Stimulated activated CD4-positive, alpha-beta T cell treated with anti-CD3 and anti-CD28 coated beads, TNF-alpha, amount 100 ng/mL, for 24 hours (primary cell): ENCODE data around the gene ZNF710.

Experiments
- DNase-seq, 3 experiments: peaks; one replicate each; pipeline ENCODE4 v3.0.0-alpha.2; 2020; ENCODE audit warnings: low read depth in 3 of 3

Gene ZNF710

GRCh38 chr15:90016721-90017120 lies 15.6 kb downstream of the ZNF710 start:
- no peak for DNase-seq

GRCh38 chr15:90018216-90018831 lies 17.2 kb downstream of the ZNF710 start:
- DNase-seq: no peak

DNA sequence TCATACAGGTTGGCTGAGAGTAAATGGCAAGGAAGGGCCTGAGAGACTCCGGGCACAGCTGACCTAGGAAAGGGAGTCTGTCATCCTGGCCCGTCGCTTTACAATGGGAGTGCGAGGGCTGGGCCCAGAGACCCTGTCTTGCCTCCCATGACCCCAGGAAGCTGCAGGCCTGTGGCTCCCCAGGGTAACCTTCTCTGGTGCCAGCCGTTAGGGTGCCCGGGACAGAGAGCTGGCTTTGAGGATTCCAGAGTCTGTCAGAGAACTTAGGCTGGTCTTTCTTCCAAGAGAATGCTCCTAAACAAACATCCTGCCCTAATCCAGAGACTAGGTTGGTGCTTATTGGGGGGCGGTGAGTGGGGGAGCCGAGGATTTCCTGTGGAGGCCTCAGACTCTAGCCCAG lies 18.5 kb downstream of the ZNF710 start:
- DNase-seq: no peak

GRCh38 chr15:90020021-90020735 lies 19.1 kb downstream of the ZNF710 start:
- no peak for DNase-seq

- DNase-seq: no peak
These were observed 19.9 kb downstream of the ZNF710 start for GRCh38 chr15:90020936-90021507.

GRCh38 chr15:90022345-90022744 lies 21.2 kb downstream of the ZNF710 start:
- no peak for DNase-seq

DNA sequence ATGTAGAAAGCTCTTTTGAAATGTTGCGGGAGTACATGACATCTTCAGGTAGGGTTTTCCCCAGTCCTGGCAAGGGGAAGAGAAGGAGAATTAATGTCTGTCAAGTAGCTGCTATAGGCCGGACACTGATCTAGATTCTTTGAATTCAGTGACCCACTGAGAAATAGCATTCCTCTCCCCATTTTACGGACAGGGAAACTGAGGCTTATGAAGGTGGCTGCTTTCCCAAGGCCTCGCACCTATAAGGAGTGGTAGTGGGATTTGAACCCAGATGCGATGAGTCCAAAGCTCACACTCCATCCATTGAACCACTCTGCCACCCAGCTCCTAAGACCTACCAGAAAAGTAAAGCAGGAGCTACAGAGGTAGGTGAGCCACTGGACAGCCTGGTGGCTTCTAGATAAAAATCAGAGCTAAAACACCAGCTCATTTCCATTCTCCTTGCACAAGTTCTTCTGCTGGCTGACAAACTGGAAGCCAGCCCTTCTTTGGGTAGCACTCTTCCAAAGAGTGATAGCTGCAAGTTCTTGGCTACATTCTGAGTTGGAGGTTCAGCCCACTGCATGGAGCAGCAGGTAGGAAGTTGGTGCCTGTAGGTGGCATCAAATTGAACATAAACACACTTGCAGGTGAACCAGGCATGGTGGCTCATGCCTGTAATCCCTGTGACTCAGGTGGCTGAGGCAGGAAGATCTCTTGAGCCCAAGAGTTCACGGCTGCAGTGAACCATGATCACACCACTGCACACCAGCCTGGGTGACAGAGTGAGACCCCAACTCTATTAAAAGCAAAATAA lies 22.0 kb downstream of the ZNF710 start:
- no peak for DNase-seq

- no peak for DNase-seq
These were observed 23.3 kb downstream of the ZNF710 start for GRCh38 chr15:90024406-90024805.

- no peak for DNase-seq
These were observed 24.4 kb downstream of the ZNF710 start for GRCh38 chr15:90025489-90026033.

- DNase-seq: no peak
These were observed 27.3 kb downstream of the ZNF710 start for GRCh38 chr15:90028376-90028944.

DNA sequence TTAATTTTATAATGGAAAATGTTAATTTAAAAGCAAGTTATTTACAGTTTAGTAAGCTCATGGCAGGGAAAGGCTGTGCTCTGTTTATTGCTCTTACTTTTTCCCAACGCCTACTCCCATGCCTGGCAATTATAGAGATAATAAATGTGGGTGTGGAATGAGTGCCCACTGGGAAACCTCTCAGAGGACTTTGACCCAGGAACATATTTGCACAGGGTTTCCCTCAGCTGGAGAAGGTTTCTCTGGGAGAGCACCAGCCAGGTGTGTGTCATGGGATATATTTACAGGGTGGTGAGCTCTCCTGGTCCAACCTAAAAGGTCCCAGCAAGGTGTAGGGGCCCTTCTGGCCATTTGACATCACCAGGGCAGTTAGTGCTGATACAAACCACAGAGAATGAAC lies 27.9 kb downstream of the ZNF710 start:
- DNase-seq: no peak

GRCh38 chr15:90030376-90030775 lies 29.3 kb downstream of the ZNF710 start:
- no peak for DNase-seq

- DNase-seq: no peak
These were observed 30.2 kb downstream of the ZNF710 start for GRCh38 chr15:90031231-90031791.

- DNase-seq: no peak
These were observed 31.9 kb downstream of the ZNF710 start for GRCh38 chr15:90033006-90033405.

DNA sequence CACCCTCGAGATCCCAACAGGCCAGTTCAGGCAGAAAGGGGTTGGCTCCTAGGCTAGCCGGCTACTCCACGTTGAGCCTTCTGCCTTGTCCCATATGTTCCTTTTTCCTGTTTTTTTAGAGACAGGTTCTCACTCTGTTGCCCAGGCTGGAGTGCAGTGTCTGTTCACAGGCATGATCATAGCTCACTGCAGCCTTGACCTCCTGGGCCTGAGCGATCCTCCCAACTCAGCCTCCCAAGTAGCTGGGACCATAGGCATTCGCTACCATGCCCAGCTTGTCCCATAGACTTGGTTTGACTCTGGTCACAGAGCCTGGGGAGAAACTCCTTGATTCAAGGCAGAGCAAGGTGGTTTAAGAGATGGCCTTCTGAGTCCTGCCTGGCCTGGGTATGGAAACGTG lies 32.3 kb downstream of the ZNF710 start:
- no peak for DNase-seq

DNA sequence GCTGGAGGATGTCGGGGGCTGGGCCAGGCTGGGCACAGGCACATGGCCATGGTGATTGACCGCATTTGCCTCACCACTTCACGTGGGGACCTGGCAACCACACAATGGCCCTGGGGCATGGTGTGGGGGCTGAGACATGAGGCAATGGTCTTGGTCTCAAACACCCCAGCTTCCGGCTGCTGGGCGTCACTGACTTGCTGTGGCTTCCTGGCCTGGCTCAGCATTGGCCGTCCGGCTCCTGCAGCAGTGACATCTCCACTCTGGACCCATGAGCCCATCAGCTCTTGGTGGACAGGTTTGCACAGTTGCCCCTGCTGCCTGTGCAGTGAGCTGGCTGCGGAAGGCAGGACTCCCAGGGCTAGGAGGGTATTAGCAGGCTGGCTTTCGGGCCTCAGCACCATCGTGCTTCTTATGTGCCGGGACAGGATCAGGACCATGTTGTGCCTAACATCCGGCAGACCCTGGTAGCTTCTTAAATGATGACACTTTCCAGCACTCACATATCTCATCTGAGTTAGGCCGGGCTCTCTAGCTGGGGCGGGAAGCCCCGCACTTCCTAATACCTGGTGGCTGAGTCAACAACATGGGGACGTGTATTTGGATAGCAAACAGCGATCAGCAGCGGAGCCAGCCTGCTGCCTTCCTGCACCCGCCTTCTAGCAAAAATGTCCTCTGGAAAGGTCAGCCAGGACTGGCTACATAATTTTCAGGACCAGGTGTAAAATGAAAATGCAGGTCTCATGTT lies 34.1 kb downstream of the ZNF710 start:
- DNase-seq: no peak

DNA sequence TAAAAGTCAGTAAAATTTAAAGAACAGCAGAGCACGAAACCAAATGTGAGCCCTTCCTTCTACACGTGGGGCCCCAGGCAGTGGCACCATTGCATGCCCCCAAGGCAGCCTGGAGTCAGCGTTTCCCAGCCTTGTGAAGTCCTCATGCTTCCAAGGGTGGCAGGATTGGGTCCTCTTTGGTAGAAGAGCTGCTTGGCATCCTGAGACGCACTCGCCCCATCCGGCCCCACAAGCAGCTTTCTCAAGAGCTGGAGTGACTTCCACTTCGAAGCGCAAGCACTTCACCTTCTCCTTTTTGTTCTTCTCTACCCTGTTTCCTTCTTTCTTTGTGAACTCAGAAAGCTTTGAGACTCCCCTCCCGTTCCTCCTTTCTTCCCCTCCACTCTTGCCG lies 34.7 kb downstream of the ZNF710 start:
- DNase-seq: no peak

- no peak for DNase-seq
These were observed 35.2 kb downstream of the ZNF710 start for GRCh38 chr15:90036343-90036742.

- no peak for DNase-seq
These were observed 35.8 kb downstream of the ZNF710 start for GRCh38 chr15:90036806-90037510.

DNA sequence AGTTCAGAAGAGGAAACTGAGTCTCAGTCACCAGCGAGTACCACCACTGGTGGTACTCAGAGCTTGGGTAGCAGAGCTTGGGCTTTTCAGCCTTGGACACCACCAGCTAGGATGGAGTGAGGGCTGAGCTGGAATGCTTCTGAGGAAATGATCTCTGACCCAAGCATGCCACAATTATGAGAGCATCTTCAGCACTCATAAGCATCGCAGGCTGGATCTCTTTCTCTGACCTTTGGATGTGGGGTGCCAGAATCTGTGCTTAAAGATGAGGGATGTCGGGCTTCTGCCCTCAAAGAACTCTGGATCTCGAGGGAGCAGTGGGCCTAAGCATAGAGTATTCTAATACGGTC lies 36.4 kb downstream of the ZNF710 start:
- DNase-seq: no peak
